ENCODE results near the gene LTF. TPM values are rescaled to one million over a fixed set of nuclear protein-coding genes. Genes with fewer than 3 reads are reported as not detected.

The LTF gene
- total and polyA plus RNA-seq, 4 donors = 0.36 to 14.7 (median 1.4) TPM

DNA sequence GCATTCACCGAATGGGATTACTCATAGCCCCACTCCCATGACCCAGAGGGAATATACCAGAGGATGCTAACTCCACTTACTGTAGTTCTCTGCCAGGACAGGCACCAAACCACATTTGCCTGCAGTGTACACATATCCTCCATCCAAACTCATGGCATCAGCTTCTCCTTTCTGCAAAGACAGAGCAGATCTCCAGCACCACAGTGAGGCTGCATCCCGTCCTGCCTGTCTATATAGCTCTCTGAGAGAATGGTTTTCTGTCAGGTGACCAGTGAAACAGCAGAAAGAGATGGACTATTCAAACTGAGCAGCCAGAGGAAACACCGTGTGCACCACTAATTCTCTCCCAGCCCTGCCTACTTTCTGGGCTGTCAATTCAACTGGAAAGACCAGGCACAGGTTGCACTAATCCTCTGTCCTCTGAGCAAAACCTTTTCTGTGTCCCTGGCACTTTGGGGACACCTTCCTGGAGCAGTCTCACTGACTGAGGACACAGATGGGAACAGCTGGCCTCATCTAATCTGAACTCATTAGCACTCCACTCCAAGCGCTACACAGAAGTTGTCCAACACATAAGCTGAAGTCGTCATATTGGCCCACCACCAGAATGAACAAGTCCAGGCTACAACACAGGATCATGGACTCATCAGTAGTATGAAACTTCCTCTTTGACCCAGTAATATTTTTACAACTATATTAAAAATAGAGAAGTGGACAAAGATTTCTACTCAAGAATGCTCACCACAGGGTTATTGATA lies 17.3 kb downstream of the LTF start:
- H3K27ac ChIP-seq (ENCODE audit: low read depth in 1 of 2, low read length in 2 of 2) = no peak overlapping the region
- 69% methylated on average over 5 of the region's 5 CpGs for WGBS
- H3K4me3 ChIP-seq (ENCODE audit: low read depth in 1 of 3, low read length in 3 of 3) = no peak overlapping the region
- H3K4me1 ChIP-seq (ENCODE audit: control insufficient read depth in 4 of 4, insufficient read depth in 4 of 4, low read length in 3 of 4) = no peaks in the 10 kb centered on the region
- no peaks in the 10 kb centered on the region for H3K27me3 ChIP-seq (ENCODE audit: control insufficient read depth in 4 of 4, insufficient read depth in 4 of 4, low read length in 3 of 4)
- no peak for DNase-seq (ENCODE audit: low spot score)
- no peaks in the 10 kb centered on the region for H3K9me3 ChIP-seq (ENCODE audit: control insufficient read depth in 4 of 4, low read length in 3 of 4)
- no peak overlapping the region for H3K9ac ChIP-seq (ENCODE audit: low read depth in 1 of 2, low read length in 2 of 2)
- no peak for TF ChIP-seq ZBTB33 (IDR thresholded peaks at IDR 0.05)
- no peak for TF ChIP-seq MAX (IDR thresholded peaks at IDR 0.05)
- no peaks in the 10 kb centered on the region for H3K36me3 ChIP-seq (ENCODE audit: control insufficient read depth in 4 of 4, insufficient read depth in 3 of 4, low read depth in 1 of 4, low read length in 3 of 4)

GRCh38 chr3:46442576-46443530 lies 21.9 kb downstream of the LTF start:
- no peak for DNase-seq (ENCODE audit: low spot score)

More at GRCh38 chr3:46442576-46443530, 21.9 kb downstream of the LTF start:
- no peak overlapping the region for H3K27ac ChIP-seq (ENCODE audit: low read depth in 1 of 2, low read length in 2 of 2)
- H3K9ac ChIP-seq (ENCODE audit: low read depth in 1 of 2, low read length in 2 of 2) = no peak overlapping the region
- H3K9me3 ChIP-seq (ENCODE audit: control insufficient read depth in 4 of 4, low read length in 3 of 4) = no peaks in the 10 kb centered on the region
- TF ChIP-seq SP1 (IDR thresholded peaks at IDR 0.05) (no peak), HNF4A (conservative IDR thresholded peaks at IDR 0.05) (no peak), REST (IDR thresholded peaks at IDR 0.05) (no peak), RAD21 (IDR thresholded peaks at IDR 0.05) (peak; percentile 69 to 82), HNF4G (IDR thresholded peaks at IDR 0.05) (no peak), NR2F2 (IDR thresholded peaks at IDR 0.05) (no peak), MAX (IDR thresholded peaks at IDR 0.05) (no peak), RXRA (IDR thresholded peaks at IDR 0.05) (no peak), CTCF (IDR thresholded peaks at IDR 0.05; ENCODE audit: low read depth, low read length, missing input control) (peak; percentile 52), EGR1 (IDR thresholded peaks at IDR 0.05; ENCODE audit: low read depth in 2 of 2) (no peak), ZBTB33 (IDR thresholded peaks at IDR 0.05) (no peak)
- TF ChIP-seq, protein P1, sequence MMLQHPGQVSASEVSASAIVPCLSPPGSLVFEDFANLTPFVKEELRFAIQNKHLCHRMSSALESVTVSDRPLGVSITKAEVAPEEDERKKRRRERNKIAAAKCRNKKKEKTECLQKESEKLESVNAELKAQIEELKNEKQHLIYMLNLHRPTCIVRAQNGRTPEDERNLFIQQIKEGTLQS (IDR thresholded peaks at IDR 0.05) = no peak
- no peaks in the 10 kb centered on the region for H3K4me1 ChIP-seq (ENCODE audit: control insufficient read depth in 4 of 4, insufficient read depth in 4 of 4, low read length in 3 of 4)
- H3K36me3 ChIP-seq (ENCODE audit: control insufficient read depth in 4 of 4, insufficient read depth in 3 of 4, low read depth in 1 of 4, low read length in 3 of 4) = no peaks in the 10 kb centered on the region
- 71% methylated on average over 16 of the region's 16 CpGs for WGBS
- no peak overlapping the region for H3K4me3 ChIP-seq (ENCODE audit: low read depth in 1 of 3, low read length in 3 of 3)
- no peaks in the 10 kb centered on the region for H3K27me3 ChIP-seq (ENCODE audit: control insufficient read depth in 4 of 4, insufficient read depth in 4 of 4, low read length in 3 of 4)
